Tibial nerve (tissue), 4 donors: ENCODE results near the gene ZNF354B. TPM values are rescaled to one million over a fixed set of nuclear protein-coding genes. Genes with fewer than 3 reads are reported as not detected.

Experiments used
- DNase-seq, 2 donors: peaks; one replicate each; pipeline ENCODE4 v3.0.0-alpha.2; 2019; ENCODE audit warnings: low spot score in 2 of 2
- H3K27ac ChIP-seq, 4 donors: fragments of 200-600 bp; sonication (generic) in 3 of 4; one replicate each; pipeline ENCODE4 v1.5.1; 2017 to 2019; ENCODE audit warnings: mild to moderate bottlenecking in 1 of 4
- H3K27me3 ChIP-seq, 2 donors: fragments of 200-600 bp; sonication (generic) in 1 of 2; one replicate each; pipeline versions ENCODE4 v1.5.1 to v1.6.0; 2017 to 2019
- H3K36me3 ChIP-seq, 3 donors: fragments of 200-600 bp; sonication (generic); one replicate each; pipeline ENCODE4 v1.5.1; 2018 to 2019
- H3K4me1 ChIP-seq, 4 donors: fragments of 200-600 bp; sonication (generic) in 3 of 4; one replicate each; pipeline ENCODE4 v1.5.1; 2017 to 2019
- H3K4me3 ChIP-seq, 4 donors: fragments of 200-600 bp; sonication (generic) in 3 of 4; one replicate each; pipeline ENCODE4 v1.5.1; 2017 to 2019; ENCODE audit warnings: mild to moderate bottlenecking in 1 of 4, moderate library complexity in 1 of 4
- H3K9me3 ChIP-seq, 4 donors: fragments of 200-600 bp; sonication (generic) in 3 of 4; one replicate each; pipeline ENCODE4 v1.5.1; 2017 to 2019
- CTCF ChIP-seq, 5 experiments: fragments of 200-600 bp in 3 of 5; fragments of 450-650 bp in 2 of 5; sonication (generic) in 3 of 5; IDR thresholded peaks; one replicate each; pipeline ENCODE4 v1.5.1; 2016 to 2019; ENCODE audit warnings: antibody characterized with exemption in 5 of 5, mild to moderate bottlenecking in 3 of 5, moderate library complexity in 2 of 5
- EP300 ChIP-seq, 2 donors: sonication (generic); formaldehyde crosslinking; IDR thresholded peaks; one replicate each; pipeline ENCODE4 v1.6.1; 2017; ENCODE audit warnings: antibody characterized with exemption in 2 of 2, mild to moderate bottlenecking in 1 of 2
- POLR2A ChIP-seq, 2 donors: fragments of 450-650 bp; IDR thresholded peaks; one replicate each; pipeline ENCODE4 v1.6.1; 2017; ENCODE audit warnings: antibody characterized with exemption in 2 of 2, mild to moderate bottlenecking in 2 of 2, moderate library complexity in 2 of 2
- WGBS, 2 donors: methylation state at CpG; one replicate each; pipeline ENCODE4 v1.1.5; 2018; 5-methylcytosine and 5-hydroxymethylcytosine counted together
- total RNA-seq, 4 donors: library from RNA; depleted of rRNA; stranded (reverse); fragments of >200 nt; gene quantifications; one replicate each; pipeline ENCODE4 v1.1.0, GENCODE V29; 2016

The ZNF354B gene
- total RNA-seq: 10 to 100 TPM; 18.4 to 38.7 (median 27.9) TPM

- H3K4me1 ChIP-seq: peaks cover 0 to 33% (median 5%) of the 10 kb centered on the region in 4 donors
- no peaks in the 10 kb centered on the region for H3K9me3 ChIP-seq
- peak within 1 kb of the TSS; percentile 54 to 86 (median 80) for H3K27ac ChIP-seq
- WGBS, 2 donors: 1 to 3% methylated on average over 16 to 72 of the region's 86 CpGs
- no peaks in the 10 kb centered on the region for H3K27me3 ChIP-seq
- DNase-seq: peak; percentile 71 to 80
- TF ChIP-seq CTCF (IDR thresholded peaks at IDR 0.05) (peak in 1 of 5 experiments; percentile 27), POLR2A (IDR thresholded peaks at IDR 0.05) (peak in 1 of 2 donors; percentile 49), EP300 (IDR thresholded peaks at IDR 0.05) (peak; percentile 7 to 94)
- peaks cover 0 to 29% (median 0%) of the 10 kb centered on the region in 3 donors for H3K36me3 ChIP-seq
- H3K4me3 ChIP-seq: peak within 1 kb of the TSS; percentile 68 to 82 (median 76)
These were observed at the start of gene ZNF354B for GRCh38 chr5:178859625-178860521. TSS of gene ZNF354B (plus strand) at chr5:178859953. CDS start at chr5:178861048, 1,095 bp downstream.

GRCh38 chr5:178817506-178817905, 42.2 kb upstream of the ZNF354B start:
- TF ChIP-seq EP300 (IDR thresholded peaks at IDR 0.05) (no peak), CTCF (IDR thresholded peaks at IDR 0.05) (no peak), POLR2A (IDR thresholded peaks at IDR 0.05) (no peak)
- Histone ChIP-seq H3K4me1 (no peaks in the 10 kb centered on the region), H3K4me3 (no peak overlapping the region), H3K9me3 (no peaks in the 10 kb centered on the region), H3K36me3 (no peaks in the 10 kb centered on the region), H3K27me3 (no peaks in the 10 kb centered on the region), H3K27ac (no peak overlapping the region)
- WGBS, 2 donors: 87 to 90% methylated on average over 8 of the region's 8 CpGs
- no peak for DNase-seq

- no peak for DNase-seq
- TF ChIP-seq CTCF (IDR thresholded peaks at IDR 0.05) (no peak), EP300 (IDR thresholded peaks at IDR 0.05) (no peak), POLR2A (IDR thresholded peaks at IDR 0.05) (no peak)
- H3K27ac ChIP-seq: no peak overlapping the region
- H3K4me3 ChIP-seq: no peak overlapping the region
- H3K9me3 ChIP-seq: no peaks in the 10 kb centered on the region
- no peaks in the 10 kb centered on the region for H3K36me3 ChIP-seq
- H3K27me3 ChIP-seq: no peaks in the 10 kb centered on the region
- no peaks in the 10 kb centered on the region for H3K4me1 ChIP-seq
- WGBS, 2 donors: 84 to 87% methylated on average over 14 of the region's 14 CpGs
These were observed 41.7 kb upstream of the ZNF354B start for GRCh38 chr5:178818094-178818493.

GRCh38 chr5:178820001-178820400, 39.8 kb upstream of the ZNF354B start:
- TF ChIP-seq POLR2A (IDR thresholded peaks at IDR 0.05) (no peak), EP300 (IDR thresholded peaks at IDR 0.05) (no peak), CTCF (IDR thresholded peaks at IDR 0.05) (no peak)
- Histone ChIP-seq H3K27me3 (no peaks in the 10 kb centered on the region), H3K36me3 (no peaks in the 10 kb centered on the region), H3K27ac (no peak overlapping the region), H3K9me3 (no peaks in the 10 kb centered on the region), H3K4me3 (no peak overlapping the region), H3K4me1 (no peaks in the 10 kb centered on the region)
- DNase-seq: no peak
- 81 to 89% methylated on average over 2 of the region's 2 CpGs for WGBS, 2 donors

- DNase-seq: no peak
- Histone ChIP-seq H3K4me3 (no peak overlapping the region), H3K36me3 (no peaks in the 10 kb centered on the region), H3K27ac (no peak overlapping the region), H3K27me3 (no peaks in the 10 kb centered on the region), H3K4me1 (no peaks in the 10 kb centered on the region), H3K9me3 (no peaks in the 10 kb centered on the region)
- WGBS, 2 donors: 90% methylated on average over 6 of the region's 6 CpGs
- TF ChIP-seq POLR2A (IDR thresholded peaks at IDR 0.05) (no peak), CTCF (IDR thresholded peaks at IDR 0.05) (no peak), EP300 (IDR thresholded peaks at IDR 0.05) (no peak)
These were observed 34.3 kb upstream of the ZNF354B start for GRCh38 chr5:178825444-178825843.
